VCaP (cell line): Measurements from ENCODE around the gene CYBA.

Source experiments
- H3K27ac ChIP-seq: fragments of 450-650 bp; 2 replicates; pipeline ENCODE4 v1.5.1; 2017
- TF ChIP-seq, protein P1 (sequence below): fragments of 450-650 bp; conservative IDR thresholded peaks from 2 replicates; pipeline ENCODE4 v1.5.1; 2017; ENCODE audit warnings: mild to moderate bottlenecking, moderate library complexity

Gene CYBA

DNA sequence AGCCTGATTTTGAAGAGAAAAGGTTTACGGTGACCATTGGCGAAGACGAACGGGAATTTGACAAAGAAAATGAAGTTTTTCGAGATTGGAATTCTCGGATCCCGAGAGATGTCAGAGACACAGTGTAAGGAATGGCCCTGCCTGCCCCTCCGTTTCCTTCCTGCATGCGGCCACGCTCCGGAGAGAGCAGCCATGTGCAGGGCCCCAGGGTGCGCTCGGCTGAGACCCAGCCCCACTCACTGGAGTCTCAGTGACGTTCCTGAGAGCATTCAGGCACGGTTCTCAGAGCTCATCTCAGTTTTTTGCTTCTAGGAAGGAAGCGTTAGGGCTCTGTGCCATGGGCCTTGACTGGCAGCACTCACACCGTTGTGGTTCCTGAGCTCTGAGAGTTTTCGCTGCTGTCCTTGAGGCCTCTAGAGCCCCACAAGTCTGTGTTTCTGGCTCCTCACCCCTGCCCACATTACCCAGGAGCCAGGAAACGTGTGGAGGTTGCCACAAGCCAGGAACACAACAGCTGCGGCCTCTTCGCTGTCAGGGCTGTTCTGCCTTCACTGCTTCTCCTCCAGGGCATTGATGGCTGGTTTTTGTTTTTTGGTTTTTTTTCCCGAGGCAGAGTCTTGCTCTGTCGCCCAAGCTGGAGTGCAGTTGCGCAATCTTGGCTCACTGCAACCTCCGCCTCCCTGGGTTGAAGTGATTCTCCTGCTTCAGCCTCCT, 50.9 kb downstream of the CYBA start:
- H3K27ac ChIP-seq, result no peak overlapping the region
- TF ChIP-seq, protein P1, sequence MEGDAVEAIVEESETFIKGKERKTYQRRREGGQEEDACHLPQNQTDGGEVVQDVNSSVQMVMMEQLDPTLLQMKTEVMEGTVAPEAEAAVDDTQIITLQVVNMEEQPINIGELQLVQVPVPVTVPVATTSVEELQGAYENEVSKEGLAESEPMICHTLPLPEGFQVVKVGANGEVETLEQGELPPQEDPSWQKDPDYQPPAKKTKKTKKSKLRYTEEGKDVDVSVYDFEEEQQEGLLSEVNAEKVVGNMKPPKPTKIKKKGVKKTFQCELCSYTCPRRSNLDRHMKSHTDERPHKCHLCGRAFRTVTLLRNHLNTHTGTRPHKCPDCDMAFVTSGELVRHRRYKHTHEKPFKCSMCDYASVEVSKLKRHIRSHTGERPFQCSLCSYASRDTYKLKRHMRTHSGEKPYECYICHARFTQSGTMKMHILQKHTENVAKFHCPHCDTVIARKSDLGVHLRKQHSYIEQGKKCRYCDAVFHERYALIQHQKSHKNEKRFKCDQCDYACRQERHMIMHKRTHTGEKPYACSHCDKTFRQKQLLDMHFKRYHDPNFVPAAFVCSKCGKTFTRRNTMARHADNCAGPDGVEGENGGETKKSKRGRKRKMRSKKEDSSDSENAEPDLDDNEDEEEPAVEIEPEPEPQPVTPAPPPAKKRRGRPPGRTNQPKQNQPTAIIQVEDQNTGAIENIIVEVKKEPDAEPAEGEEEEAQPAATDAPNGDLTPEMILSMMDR, result no peak

DNA sequence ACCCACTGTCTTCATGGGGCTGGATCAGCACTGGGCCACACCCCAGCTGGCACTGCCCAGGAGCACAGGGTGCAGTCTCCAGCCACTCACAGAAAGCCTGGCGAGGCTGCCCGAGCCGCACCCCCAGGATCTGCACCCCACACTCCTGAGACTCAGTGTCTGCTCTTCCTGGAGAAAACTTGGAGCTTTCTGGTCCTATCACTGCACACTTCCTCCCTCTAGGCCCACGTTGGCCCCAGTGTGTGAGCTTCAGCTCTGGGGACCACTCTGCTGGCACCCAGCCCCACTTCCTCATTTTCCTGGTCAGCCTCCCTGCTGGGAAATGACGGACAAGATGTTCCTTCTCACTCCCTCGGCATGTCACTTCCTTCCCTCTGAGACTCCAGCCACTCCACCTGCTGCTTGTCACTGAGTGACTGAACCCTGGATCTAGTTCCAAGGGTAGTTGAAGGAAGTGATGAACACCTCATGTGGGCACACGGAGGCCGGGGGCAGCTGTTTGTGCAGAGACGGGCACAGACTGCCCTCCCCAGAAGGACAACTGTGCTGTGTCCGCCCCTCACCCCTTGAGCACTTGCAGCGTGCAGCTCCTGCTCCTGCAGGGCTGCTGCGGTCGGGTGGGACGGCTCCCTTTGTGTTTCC, 51.6 kb downstream of the CYBA start:
- H3K27ac ChIP-seq, result no peak overlapping the region

DNA sequence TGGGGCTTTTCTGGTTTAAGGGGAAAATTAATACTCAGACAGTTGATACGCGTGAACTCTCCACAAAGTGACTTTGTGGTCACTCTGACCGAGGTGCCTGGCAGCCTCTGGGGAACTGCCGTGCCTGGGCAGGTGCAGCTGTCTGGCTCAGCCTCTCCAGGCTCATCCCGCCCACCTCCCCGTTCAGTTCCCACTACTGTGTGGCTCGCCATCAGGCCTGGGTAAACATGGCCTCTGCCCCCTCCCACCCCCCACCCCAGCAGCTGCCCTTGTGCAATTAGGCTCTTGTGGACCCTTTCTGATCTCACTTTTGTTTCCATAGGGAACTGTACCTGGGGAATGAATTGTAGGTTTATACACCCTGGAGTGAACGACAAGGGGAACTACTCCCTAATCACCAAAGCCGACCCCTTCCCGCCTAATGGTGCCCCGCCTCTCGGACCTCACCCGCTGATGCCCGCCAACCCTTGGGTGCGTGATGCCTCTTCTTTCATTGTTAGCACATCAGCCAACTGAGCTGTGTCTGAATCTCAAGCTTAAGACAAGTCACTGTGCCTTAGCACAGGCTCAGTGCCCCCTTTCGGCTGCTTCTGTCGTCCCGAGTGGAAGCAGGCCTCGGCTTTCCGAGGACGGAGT, 52.9 kb downstream of the CYBA start:
- TF ChIP-seq, protein P1, result no peak

More for the DNA sequence above, 51.6 kb downstream of the CYBA start:
- TF ChIP-seq, protein P1, result no peak

DNA sequence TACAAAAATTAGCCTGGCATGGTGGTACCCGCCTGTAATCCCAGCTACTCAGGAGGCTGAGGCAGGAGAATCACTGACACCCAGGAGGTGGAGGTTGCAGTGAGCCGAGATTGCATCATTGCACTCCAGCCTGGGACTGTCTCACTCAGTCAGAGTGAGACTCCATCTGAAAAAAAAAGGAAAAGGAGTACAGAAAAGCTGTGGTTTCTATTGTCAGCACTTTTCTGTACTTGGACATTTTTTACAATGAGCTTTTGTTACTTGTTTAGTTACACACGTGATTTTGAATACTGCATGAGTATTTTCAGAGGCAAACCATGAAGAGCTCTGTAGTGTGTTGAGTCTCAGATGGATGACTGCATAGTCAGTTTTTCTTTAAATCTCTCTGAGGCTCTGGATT, 54.4 kb downstream of the CYBA start:
- TF ChIP-seq, protein P1, result no peak
- H3K27ac ChIP-seq, result no peak overlapping the region

More for the DNA sequence above, 52.9 kb downstream of the CYBA start:
- H3K27ac ChIP-seq, result no peak overlapping the region

DNA sequence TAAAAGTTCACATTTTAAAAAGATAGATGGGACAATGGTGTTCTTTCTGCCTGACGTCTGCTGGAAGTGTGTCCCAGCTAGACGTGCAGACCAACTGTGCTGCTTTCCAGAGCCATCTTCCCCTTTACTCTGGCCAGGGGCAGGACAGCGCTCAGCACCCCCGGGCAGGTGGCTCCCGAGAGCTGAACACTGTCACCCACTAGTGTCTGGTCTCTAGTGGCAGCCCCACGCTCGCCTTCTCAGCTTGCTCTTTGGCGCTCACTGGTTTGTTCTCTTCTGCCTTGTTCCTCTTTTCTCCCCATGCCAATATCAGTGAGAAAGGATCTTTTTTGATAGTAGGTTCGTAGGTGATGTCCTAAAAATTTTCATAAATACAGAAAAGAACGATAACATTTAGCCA, 54.9 kb downstream of the CYBA start:
- no peak overlapping the region for H3K27ac ChIP-seq
- TF ChIP-seq, protein P1, result no peak

DNA sequence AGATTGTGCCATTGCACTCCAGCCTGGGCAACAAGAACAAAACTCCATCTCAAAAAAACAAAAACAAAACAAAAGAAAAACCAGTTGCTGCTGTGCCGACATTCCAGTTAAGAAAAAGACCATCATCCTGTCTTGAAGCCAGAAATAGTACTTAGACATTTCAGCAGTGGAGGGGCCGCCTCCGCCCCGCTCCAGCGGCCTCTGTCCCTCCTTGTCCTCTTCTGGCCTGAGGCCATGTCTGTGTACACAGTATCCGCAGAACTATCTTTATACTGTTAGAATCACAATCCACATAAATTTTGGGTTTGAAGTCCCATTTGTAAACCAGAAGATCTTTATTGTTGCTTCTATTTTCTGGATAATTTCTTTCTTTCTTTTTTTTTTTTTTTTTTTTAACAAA, 55.8 kb downstream of the CYBA start:
- no peak overlapping the region for H3K27ac ChIP-seq
- TF ChIP-seq, protein P1, result no peak

DNA sequence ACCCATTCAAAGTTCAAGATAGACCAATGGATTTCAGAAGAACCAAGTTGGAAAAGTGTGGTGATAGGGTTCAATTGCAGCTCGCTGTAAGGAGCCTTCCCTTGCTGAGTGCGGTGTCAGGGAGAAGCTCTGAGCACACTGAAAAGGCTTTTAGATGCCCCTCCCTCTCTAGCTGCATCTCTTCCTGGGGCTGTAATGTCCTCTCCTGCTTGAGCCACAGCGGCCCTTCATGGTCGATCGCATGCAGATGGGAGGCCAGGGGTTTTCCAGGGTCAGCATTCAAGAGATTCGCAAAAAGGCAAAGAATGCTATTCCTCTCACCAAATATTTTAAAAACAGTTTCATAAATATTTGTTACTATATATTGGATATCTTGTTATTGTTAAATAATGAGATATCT, 56.9 kb downstream of the CYBA start:
- no peak overlapping the region for H3K27ac ChIP-seq
- TF ChIP-seq, protein P1, result no peak
